Esophagus squamous epithelium (tissue), 4 donors: ENCODE data around the gene NUP160.

Source experiments
- CTCF ChIP-seq, 6 experiments: fragments of 450-650 bp in 4 of 6; fragments of 200-600 bp in 2 of 6; sonication (generic) in 2 of 6; IDR thresholded peaks; one replicate each; pipeline ENCODE4 v1.5.1; 2016 to 2019; ENCODE audit warnings: antibody characterized with exemption in 6 of 6, mild to moderate bottlenecking in 4 of 6, moderate library complexity in 4 of 6
- POLR2A ChIP-seq, 4 donors: fragments of 450-650 bp; IDR thresholded peaks; one replicate each; pipeline ENCODE4 v1.6.1; 2017; ENCODE audit warnings: antibody characterized with exemption in 4 of 4, mild to moderate bottlenecking in 4 of 4, moderate library complexity in 3 of 4

- TF ChIP-seq CTCF (IDR thresholded peaks at IDR 0.05) (no peak), POLR2A (IDR thresholded peaks at IDR 0.05) (no peak)
Measured at GRCh38 chr11:47750725-47751124, 97.4 kb downstream of the NUP160 start.
